ENCODE data around the gene DMRT3. TPM values are rescaled to one million over a fixed set of nuclear protein-coding genes. Genes with fewer than 3 reads are reported as not detected.
"Not testable (repeated sequence)": the region's sequence is repeated elsewhere in the genome, so short reads cannot be mapped to it uniquely, and the experiment has no call there.

Gene DMRT3
- total RNA-seq, 2 donors from 2014 or later: 0.28 TPM; not detected in 1

DNA sequence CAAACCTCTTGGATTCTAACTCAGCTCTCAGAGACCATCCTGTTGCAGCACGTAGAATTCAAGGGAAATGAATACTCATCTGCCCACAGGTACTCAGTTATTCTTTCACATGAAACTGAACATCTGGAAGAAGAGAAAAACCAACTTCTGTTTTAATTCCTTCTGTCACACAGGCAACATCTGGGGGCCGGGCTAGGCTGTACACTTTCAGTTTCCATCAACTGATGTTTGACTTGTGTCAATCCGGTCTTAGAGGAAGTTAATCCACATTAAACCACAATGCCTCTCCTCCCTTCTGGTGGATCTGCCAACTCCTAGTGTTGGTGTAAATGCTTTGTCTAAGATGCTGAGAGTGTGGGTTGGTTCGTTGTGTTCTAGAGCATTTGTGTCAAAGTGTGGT lies 17.6 kb downstream of the DMRT3 start:
- no peak overlapping the region for H3K27ac ChIP-seq
- DNase-seq (ENCODE audit: low spot score) (no peak), ATAC-seq (ENCODE audit: insufficient number of reproducible peaks, low FRiP score, low read depth) (no peak)
- TF ChIP-seq, protein P1, sequence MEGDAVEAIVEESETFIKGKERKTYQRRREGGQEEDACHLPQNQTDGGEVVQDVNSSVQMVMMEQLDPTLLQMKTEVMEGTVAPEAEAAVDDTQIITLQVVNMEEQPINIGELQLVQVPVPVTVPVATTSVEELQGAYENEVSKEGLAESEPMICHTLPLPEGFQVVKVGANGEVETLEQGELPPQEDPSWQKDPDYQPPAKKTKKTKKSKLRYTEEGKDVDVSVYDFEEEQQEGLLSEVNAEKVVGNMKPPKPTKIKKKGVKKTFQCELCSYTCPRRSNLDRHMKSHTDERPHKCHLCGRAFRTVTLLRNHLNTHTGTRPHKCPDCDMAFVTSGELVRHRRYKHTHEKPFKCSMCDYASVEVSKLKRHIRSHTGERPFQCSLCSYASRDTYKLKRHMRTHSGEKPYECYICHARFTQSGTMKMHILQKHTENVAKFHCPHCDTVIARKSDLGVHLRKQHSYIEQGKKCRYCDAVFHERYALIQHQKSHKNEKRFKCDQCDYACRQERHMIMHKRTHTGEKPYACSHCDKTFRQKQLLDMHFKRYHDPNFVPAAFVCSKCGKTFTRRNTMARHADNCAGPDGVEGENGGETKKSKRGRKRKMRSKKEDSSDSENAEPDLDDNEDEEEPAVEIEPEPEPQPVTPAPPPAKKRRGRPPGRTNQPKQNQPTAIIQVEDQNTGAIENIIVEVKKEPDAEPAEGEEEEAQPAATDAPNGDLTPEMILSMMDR (IDR thresholded peaks at IDR 0.05): no peak
- no peaks in the 10 kb centered on the region for H3K9me3 ChIP-seq
- H3K27me3 ChIP-seq (replicated peaks; ENCODE audit: insufficient read depth): no peaks in the 10 kb centered on the region
- H3K4me3 ChIP-seq: no peak overlapping the region
- H3K36me3 ChIP-seq: no peaks in the 10 kb centered on the region
- H3K4me1 ChIP-seq (ENCODE audit: control insufficient read depth in 1 of 2, low read depth in 2 of 2): peaks cover 0 to 6% of the 10 kb centered on the region in 2 donors

DNA sequence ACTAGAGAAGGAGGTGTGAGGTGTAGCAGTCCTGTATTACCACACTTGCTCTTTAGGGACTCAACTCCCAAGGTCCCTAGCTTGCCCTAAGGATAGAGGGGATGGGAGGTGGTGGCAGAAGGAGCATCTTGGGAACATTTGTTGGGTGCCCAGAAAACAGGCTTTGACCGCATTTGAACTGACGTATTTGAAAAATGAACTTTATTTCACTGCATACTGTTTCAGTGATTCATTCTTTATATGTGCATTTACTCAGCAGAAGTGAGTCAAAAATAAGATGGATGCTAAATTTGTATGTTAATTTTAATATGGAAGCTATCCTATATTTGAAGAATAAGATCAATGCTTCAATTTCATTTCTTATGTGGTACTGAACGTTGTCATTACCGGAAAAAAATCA lies 18.7 kb downstream of the DMRT3 start:
- Histone ChIP-seq H3K9me3 (no peaks in the 10 kb centered on the region), H3K27me3 (replicated peaks; ENCODE audit: insufficient read depth) (no peaks in the 10 kb centered on the region), H3K4me3 (no peak overlapping the region), H3K27ac (no peak overlapping the region), H3K4me1 (ENCODE audit: control insufficient read depth in 1 of 2, low read depth in 2 of 2) (peaks cover 0 to 14% of the 10 kb centered on the region in 2 donors), H3K36me3 (no peaks in the 10 kb centered on the region)
- ATAC-seq (ENCODE audit: insufficient number of reproducible peaks, low FRiP score, low read depth): no peak
- DNase-seq (ENCODE audit: low spot score): no peak
- TF ChIP-seq, protein P1 (IDR thresholded peaks at IDR 0.05): no peak

DNA sequence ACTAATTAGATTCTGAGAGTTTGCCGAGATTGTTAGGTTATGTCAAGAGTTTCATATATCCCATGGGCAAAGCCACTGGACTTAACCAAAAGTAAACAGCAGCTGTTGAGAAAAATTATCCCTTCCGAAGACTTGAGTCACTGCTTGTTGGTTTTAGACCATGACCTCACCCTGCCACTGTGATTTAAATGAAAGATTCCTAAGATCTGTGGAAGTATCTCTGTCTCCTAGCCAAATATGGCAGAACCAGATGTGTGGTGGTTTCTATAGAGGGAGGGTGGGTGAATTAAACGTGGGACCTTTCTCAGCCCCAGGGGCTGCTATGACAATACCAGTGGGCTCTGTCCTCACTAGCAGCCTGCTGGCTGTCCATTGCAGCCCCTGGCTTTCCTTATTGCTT lies 19.3 kb downstream of the DMRT3 start:
- no peaks in the 10 kb centered on the region for H3K9me3 ChIP-seq
- peaks cover 0 to 14% of the 10 kb centered on the region in 2 donors for H3K4me1 ChIP-seq (ENCODE audit: control insufficient read depth in 1 of 2, low read depth in 2 of 2)
- no peaks in the 10 kb centered on the region for H3K36me3 ChIP-seq
- no peaks in the 10 kb centered on the region for H3K27me3 ChIP-seq (replicated peaks; ENCODE audit: insufficient read depth)
- ATAC-seq (ENCODE audit: insufficient number of reproducible peaks, low FRiP score, low read depth): no peak
- TF ChIP-seq, protein P1 (IDR thresholded peaks at IDR 0.05): no peak
- no peak overlapping the region for H3K27ac ChIP-seq
- no peak overlapping the region for H3K4me3 ChIP-seq
- no peak for DNase-seq (ENCODE audit: low spot score)

DNA sequence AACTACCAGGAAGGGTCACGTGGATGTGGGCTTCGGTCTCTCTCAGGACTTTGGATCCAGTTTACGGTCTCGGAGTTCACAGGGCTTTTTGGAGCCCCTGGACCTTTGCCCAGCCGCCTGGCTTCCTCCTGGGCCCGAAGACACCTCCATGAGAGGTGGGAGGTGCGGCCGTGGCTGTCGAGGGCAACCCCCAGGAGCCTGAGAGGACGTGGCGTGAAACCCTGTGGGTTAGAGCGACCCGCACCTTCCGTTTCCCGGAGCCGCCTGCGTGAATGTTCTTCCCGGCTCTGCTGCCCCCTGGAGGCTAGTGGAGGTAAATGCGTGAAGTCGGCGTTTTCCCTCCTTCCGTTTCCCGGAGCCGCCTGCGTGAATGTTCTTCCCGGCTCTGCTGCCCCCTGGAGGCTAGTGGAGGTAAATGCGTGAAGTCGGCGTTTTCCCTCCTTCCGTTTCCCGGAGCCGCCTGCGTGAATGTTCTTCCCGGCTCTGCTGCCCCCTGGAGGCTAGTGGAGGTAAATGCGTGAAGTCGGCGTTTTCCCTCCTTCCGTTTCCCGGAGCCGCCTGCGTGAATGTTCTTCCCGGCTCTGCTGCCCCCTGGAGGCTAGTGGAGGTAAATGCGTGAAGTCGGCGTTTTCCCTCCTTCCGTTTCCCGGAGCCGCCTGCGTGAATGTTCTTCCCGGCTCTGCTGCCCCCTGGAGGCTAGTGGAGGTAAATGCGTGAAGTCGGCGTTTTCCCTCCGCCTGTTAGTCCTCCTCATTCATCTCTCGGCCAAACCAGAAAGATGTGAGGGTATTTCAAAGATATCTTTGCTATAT lies 22.1 kb downstream of the DMRT3 start:
- not testable (repeated sequence) for H3K9me3 ChIP-seq; H3K27ac ChIP-seq; DNase-seq (ENCODE audit: low spot score); H3K4me3 ChIP-seq; H3K27me3 ChIP-seq (replicated peaks; ENCODE audit: insufficient read depth); ATAC-seq (ENCODE audit: insufficient number of reproducible peaks, low FRiP score, low read depth); H3K36me3 ChIP-seq
- TF ChIP-seq, protein P1 (IDR thresholded peaks at IDR 0.05): peak; percentile 67
- H3K4me1 ChIP-seq (ENCODE audit: control insufficient read depth in 1 of 2, low read depth in 2 of 2): peaks cover 0 to 14% of the 10 kb centered on the region in 2 donors

DNA sequence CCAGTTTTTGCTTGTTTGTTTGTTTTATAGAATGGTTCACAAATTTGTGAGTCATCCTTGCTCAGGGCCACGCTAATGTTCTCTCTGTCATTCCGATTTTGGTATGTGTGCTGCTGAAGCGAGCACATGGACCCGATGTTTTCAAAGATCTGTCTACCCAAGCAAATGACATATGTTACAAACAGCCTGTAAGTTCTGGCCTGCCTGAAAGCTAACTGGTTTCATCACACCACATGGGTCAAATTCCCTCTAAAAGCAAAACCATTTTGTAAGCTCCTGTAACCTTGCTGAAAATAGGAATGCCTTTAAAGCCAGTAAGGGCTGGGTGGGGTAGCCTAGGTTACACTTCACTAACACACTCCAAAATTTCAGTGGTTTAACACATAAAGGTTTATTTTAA lies 25.4 kb downstream of the DMRT3 start:
- Histone ChIP-seq H3K27me3 (replicated peaks; ENCODE audit: insufficient read depth) (no peaks in the 10 kb centered on the region), H3K4me3 (no peak overlapping the region), H3K36me3 (no peaks in the 10 kb centered on the region), H3K4me1 (ENCODE audit: control insufficient read depth in 1 of 2, low read depth in 2 of 2) (peaks cover 0 to 10% of the 10 kb centered on the region in 2 donors), H3K27ac (no peak overlapping the region), H3K9me3 (no peaks in the 10 kb centered on the region)
- no peak for ATAC-seq (ENCODE audit: insufficient number of reproducible peaks, low FRiP score, low read depth)
- no peak for DNase-seq (ENCODE audit: low spot score)
- TF ChIP-seq, protein P1 (IDR thresholded peaks at IDR 0.05): no peak

Data from thoracic aorta (tissue), 2 donors.